ENCODE data around the gene NISCH.

Gene NISCH

DNA sequence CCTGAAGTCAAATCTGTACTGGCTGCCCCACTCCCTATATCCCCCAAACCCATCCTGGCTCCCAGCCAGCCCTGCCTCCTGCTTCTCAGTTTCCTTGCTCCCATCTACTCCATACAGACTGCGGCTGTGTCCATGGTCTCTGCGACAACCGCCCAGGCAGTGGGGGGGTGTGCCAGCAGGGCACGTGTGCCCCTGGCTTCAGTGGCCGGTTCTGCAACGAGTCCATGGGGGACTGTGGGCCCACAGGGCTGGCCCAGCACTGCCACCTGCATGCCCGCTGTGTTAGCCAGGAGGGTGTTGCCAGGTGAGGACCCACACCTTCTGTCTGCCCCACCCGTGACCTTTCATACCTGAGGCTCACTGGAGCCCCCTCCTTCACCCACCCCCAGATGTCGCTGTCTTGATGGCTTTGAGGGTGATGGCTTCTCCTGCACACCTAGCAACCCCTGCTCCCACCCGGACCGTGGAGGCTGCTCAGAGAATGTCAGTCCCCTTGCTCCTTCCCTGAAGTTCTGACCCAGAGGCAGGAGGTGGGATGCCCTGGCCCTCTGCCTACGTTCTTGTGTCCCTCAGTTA, 54.4 kb downstream of the NISCH start:
- TF ChIP-seq, protein P1, sequence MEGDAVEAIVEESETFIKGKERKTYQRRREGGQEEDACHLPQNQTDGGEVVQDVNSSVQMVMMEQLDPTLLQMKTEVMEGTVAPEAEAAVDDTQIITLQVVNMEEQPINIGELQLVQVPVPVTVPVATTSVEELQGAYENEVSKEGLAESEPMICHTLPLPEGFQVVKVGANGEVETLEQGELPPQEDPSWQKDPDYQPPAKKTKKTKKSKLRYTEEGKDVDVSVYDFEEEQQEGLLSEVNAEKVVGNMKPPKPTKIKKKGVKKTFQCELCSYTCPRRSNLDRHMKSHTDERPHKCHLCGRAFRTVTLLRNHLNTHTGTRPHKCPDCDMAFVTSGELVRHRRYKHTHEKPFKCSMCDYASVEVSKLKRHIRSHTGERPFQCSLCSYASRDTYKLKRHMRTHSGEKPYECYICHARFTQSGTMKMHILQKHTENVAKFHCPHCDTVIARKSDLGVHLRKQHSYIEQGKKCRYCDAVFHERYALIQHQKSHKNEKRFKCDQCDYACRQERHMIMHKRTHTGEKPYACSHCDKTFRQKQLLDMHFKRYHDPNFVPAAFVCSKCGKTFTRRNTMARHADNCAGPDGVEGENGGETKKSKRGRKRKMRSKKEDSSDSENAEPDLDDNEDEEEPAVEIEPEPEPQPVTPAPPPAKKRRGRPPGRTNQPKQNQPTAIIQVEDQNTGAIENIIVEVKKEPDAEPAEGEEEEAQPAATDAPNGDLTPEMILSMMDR (conservative IDR thresholded peaks at IDR 0.05): no peak
- H3K27ac ChIP-seq: no peak overlapping the region

DNA sequence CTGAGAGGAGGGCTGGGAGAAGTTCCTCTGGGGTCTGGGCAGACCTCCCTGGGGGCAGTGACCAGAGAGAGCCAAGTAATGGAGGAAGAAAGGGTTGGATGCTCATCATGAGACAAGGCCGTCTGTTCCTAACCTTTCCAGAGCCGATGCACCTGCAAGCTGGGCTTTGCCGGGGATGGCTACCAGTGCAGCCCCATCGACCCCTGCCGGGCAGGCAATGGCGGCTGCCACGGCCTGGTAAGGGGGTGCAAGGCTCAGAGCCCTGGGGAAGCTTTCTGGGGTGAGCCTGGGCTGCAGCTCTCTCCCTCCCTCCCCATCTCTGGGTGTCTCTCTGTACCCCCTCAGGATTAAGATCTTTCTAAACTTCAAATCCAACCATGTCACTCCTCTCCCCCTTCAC, 56.1 kb downstream of the NISCH start:
- TF ChIP-seq, protein P1 (conservative IDR thresholded peaks at IDR 0.05): no peak

DNA sequence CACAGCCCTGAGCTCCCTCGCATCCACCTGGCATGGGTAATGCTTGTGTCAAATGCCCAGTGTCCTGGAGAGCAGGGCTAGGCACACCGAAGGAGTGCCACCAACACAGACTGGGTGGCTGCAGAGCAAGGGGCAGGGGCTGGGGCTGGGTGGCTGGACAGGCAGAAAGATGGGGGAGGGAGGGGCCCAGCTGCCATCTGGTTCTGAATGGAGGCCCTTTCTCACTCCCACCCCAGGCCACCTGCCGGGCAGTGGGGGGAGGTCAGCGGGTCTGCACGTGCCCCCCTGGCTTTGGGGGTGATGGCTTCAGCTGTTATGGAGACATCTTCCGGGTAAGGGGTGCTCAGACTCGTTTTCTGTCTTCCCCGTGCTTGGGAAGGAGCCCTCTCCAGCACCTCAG, 56.7 kb downstream of the NISCH start:
- no peak overlapping the region for H3K27ac ChIP-seq
- TF ChIP-seq, protein P1 (conservative IDR thresholded peaks at IDR 0.05): no peak

More for the DNA sequence above, 56.1 kb downstream of the NISCH start:
- H3K27ac ChIP-seq: no peak overlapping the region

DNA sequence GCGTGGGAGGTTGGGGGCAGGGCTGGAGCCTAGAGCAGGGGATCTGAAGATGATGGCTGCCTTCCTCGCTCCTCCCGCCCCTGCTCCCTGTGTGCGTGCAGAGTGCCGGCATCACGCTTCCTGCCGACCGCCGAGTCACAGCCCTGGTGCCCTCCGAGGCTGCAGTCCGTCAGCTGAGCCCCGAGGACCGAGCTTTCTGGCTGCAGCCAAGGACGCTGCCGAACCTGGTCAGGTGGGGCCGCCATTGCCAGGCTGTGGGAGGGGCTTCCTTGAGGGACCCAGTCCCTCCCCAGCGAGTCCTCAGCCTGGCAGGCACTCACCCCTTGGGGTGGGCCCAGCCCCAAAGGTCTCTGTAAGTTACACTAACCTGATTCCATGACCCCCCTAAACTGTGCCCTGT, 57.3 kb downstream of the NISCH start:
- TF ChIP-seq, protein P1 (conservative IDR thresholded peaks at IDR 0.05): no peak
- no peak overlapping the region for H3K27ac ChIP-seq

DNA sequence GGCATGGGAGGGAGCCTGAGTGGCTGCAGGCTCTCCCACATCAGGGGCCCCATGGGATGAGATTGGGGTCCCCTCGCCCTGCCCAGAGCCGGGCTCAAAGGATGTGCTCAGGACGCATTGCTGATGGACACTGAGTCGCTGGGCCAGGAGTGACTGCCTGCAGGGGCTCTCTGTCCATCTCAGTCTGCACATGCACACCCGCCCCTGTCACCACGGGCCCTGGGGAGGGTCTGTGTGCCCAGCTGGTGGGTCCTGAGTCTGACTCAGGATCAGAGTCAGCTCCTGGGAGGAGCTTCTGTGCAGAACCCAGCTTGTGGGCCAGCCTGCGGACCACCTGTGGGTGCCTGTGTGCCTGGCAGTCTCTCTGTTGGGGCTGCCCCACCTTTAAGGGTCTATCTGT, 57.9 kb downstream of the NISCH start:
- TF ChIP-seq, protein P1 (conservative IDR thresholded peaks at IDR 0.05): no peak
- H3K27ac ChIP-seq: no peak overlapping the region

DNA sequence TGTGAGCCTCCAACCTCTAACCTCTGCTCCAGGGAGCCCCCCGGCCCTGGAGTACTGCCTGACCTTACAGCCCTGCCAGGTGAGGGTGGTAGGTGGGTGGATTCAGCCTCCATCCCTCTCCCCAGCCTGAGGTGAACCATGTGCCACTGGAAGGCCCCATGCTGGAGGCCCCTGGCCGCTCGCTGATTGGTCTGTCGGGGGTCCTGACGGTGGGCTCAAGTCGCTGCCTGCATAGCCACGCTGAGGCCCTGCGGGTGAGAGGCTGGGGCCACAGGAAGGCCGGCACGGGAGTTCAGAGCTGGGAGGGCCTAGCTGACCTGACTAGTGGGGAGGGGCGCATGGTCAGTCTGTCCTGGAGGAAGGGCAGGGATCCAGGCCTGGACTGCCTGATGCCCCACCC, 59.2 kb downstream of the NISCH start:
- TF ChIP-seq, protein P1 (conservative IDR thresholded peaks at IDR 0.05): no peak
- no peak overlapping the region for H3K27ac ChIP-seq

DNA sequence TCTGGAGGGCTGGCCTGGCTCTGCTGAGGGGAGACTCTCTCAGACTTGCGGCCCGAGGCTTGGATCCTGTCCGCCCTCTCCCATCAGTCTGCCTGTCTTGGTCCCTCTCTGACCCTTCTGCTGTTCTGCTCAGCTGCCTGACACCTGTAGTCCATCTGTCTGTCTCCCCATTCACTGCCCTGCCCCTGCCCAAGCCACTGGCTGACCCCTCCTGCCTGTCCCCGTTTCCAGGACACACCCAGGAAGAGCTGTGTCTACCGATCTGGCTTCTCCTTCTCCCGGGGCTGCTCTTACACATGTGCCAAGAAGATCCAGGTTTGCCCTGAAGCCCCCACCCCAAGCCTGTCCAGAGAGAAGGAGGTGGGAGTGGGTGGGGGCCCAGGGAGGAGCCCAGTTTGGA, 59.8 kb downstream of the NISCH start:
- TF ChIP-seq, protein P1 (conservative IDR thresholded peaks at IDR 0.05): no peak
- H3K27ac ChIP-seq: no peak overlapping the region

Data from VCaP (cell line).